ENCODE data around the gene PARP2.

The PARP2 gene

DNA sequence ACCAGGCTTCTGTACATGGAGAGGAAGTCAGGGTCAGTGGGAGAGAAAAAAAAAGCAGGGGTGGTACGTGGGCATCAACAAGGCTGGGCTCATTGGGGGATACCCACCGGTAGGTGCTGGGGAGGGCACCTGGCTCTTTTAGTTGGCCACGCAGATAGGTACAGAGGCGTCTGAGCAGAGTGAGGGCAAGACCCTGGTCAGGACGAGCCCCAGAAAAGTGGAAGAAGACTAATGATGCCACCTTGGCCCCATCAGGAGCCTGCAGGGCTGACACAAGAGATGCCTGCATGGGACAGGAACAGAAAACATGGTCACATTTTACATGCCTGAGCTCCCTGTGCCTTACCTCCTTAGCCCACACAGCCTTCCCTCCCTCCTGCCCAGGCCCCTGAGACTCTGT, 40.2 kb downstream of the PARP2 start:
- DNase-seq: no peak
- Histone ChIP-seq H3K27me3 (ENCODE audit: insufficient read depth, low read length) (no peaks in the 10 kb centered on the region), H3K4me1 (ENCODE audit: control insufficient read depth in 1 of 2, insufficient read depth in 2 of 2, low read length in 2 of 2) (no peaks in the 10 kb centered on the region), H3K79me1 (ENCODE audit: low read length) (no peaks in the 10 kb centered on the region), H2AFZ (ENCODE audit: insufficient read depth, low read length, poor library complexity) (no peak overlapping the region), H4K8ac (ENCODE audit: low read depth, low read length) (no peak overlapping the region), H3K36me3 (ENCODE audit: control insufficient read depth in 1 of 2, insufficient read depth in 2 of 2, low read length in 2 of 2) (peaks cover 74 to 82% of the 10 kb centered on the region in 2 experiments), H3K14ac (ENCODE audit: low read length) (no peak overlapping the region), H3K79me2 (ENCODE audit: control insufficient read depth, insufficient read depth, low read length, poor library complexity) (no peaks in the 10 kb centered on the region), H3K4me3 (ENCODE audit: low read depth, low read length) (no peak overlapping the region), H4K91ac (ENCODE audit: low read depth, low read length) (no peak overlapping the region), H3K18ac (ENCODE audit: low read length) (no peak overlapping the region), H3K9ac (ENCODE audit: low read length) (no peak overlapping the region), H2BK120ac (ENCODE audit: insufficient read depth, low read length, poor library complexity) (no peak overlapping the region), H2BK5ac (ENCODE audit: low read depth, low read length, poor library complexity) (no peak overlapping the region), H3K4me2 (ENCODE audit: low read length) (no peak overlapping the region), H3K27ac (ENCODE audit: low read depth, low read length) (no peak overlapping the region), H3K4ac (ENCODE audit: low read depth, low read length) (no peak overlapping the region), H4K12ac (ENCODE audit: low read depth, low read length) (no peak overlapping the region), H3K23ac (ENCODE audit: low read length) (no peak overlapping the region), H2BK12ac (ENCODE audit: low read length) (no peak overlapping the region), H2AK5ac (ENCODE audit: low read length) (no peak overlapping the region), H3K9me3 (ENCODE audit: insufficient read depth, low read depth, low read length) (peaks cover 2% of the 10 kb centered on the region)
- WGBS (ENCODE audit: extremely low coverage, insufficient coverage, insufficient read length): no CpG with 5 or more reads among the region's 5 CpGs

DNA sequence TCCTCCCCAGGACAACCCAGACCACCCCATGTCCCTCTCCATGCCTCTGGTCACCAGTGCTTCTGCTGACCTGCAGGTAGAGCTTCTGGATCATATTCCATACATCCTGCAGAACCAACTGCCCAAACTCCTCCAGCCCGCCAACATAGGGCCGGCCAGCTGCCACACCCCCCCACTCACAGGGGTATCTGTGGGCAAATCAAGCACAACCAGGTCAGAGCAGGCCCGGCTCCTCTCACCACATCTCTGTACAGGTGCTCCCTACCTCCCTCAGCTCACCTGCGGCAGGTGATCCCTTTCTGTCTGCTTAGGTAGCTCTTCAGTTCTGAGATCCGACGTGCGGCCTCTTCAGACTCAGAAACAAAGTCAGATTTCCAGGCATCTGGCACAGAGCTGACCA, 40.9 kb downstream of the PARP2 start:
- H3K79me1 ChIP-seq (ENCODE audit: low read length): no peaks in the 10 kb centered on the region
- no peak overlapping the region for H2BK12ac ChIP-seq (ENCODE audit: low read length)
- no peak overlapping the region for H3K4me3 ChIP-seq (ENCODE audit: low read depth, low read length)
- no peak overlapping the region for H2AFZ ChIP-seq (ENCODE audit: insufficient read depth, low read length, poor library complexity)
- no peak for DNase-seq
- no peak overlapping the region for H2AK5ac ChIP-seq (ENCODE audit: low read length)
- H3K36me3 ChIP-seq (ENCODE audit: control insufficient read depth in 1 of 2, insufficient read depth in 2 of 2, low read length in 2 of 2): peaks cover 69 to 78% of the 10 kb centered on the region in 2 experiments
- no peaks in the 10 kb centered on the region for H3K4me1 ChIP-seq (ENCODE audit: control insufficient read depth in 1 of 2, insufficient read depth in 2 of 2, low read length in 2 of 2)
- H4K8ac ChIP-seq (ENCODE audit: low read depth, low read length): no peak overlapping the region
- no peak overlapping the region for H2BK5ac ChIP-seq (ENCODE audit: low read depth, low read length, poor library complexity)
- no peak overlapping the region for H3K4me2 ChIP-seq (ENCODE audit: low read length)
- no peak overlapping the region for H3K27ac ChIP-seq (ENCODE audit: low read depth, low read length)
- no peak overlapping the region for H3K4ac ChIP-seq (ENCODE audit: low read depth, low read length)
- H4K91ac ChIP-seq (ENCODE audit: low read depth, low read length): no peak overlapping the region
- H3K79me2 ChIP-seq (ENCODE audit: control insufficient read depth, insufficient read depth, low read length, poor library complexity): no peaks in the 10 kb centered on the region
- H3K27me3 ChIP-seq (ENCODE audit: insufficient read depth, low read length): no peaks in the 10 kb centered on the region
- H3K9me3 ChIP-seq (ENCODE audit: insufficient read depth, low read depth, low read length): peaks cover 2% of the 10 kb centered on the region
- no peak overlapping the region for H3K18ac ChIP-seq (ENCODE audit: low read length)
- WGBS (ENCODE audit: extremely low coverage, insufficient coverage, insufficient read length): no CpG with 5 or more reads among the region's 7 CpGs
- H2BK120ac ChIP-seq (ENCODE audit: insufficient read depth, low read length, poor library complexity): no peak overlapping the region
- H4K12ac ChIP-seq (ENCODE audit: low read depth, low read length): no peak overlapping the region
- H3K14ac ChIP-seq (ENCODE audit: low read length): no peak overlapping the region
- H3K23ac ChIP-seq (ENCODE audit: low read length): no peak overlapping the region
- H3K9ac ChIP-seq (ENCODE audit: low read length): no peak overlapping the region

DNA sequence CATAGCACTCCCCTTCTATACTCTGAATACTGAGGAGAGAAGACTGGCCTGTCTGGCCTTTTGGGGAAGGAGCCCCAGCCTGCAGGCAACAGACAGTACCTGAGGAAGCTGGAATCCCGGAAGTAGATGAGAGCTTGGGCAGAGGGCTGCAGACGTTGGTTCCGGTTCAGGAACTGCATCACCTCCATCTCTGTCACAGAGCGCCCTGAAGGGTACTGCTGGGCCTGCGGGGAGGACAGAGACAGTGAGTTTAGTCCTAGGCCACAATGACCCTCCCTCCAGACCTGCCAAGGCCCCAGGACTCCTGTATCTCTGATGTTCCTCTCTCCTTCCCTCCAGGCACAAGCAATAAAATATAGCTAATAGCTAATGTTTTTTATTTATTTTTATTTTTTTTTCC, 41.5 kb downstream of the PARP2 start:
- H3K4me1 ChIP-seq (ENCODE audit: control insufficient read depth in 1 of 2, insufficient read depth in 2 of 2, low read length in 2 of 2): no peaks in the 10 kb centered on the region

DNA sequence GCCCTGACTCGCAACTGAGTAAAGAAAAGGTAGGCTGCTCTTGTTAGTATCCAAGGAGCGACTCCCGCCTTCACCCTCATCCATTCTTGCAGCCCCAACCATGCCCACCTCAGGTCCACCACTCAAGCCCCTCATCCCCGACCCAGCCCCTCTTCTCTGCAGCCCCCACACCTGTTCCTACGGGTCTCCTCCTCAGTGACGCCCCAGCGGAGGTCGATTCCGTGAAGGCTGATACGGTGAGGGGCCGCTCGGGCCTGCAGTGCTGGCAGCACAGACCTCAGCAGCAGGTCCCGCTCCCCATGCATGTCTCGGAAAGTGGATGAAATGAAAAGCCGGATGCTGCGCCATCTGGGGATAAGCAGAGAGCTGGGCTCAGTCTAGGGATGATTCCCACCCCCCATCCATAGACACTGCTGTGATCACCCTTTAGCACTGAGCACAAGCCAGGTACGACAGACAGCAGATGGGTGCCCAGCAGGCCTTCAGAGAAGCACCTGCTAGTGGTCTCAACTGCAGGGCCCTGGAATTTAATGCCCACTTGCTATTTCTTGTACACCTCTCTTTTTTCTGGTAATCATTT, 42.9 kb downstream of the PARP2 start:
- no peak overlapping the region for H3K4ac ChIP-seq (ENCODE audit: low read depth, low read length)
- no peak overlapping the region for H4K91ac ChIP-seq (ENCODE audit: low read depth, low read length)
- no peak overlapping the region for H3K4me2 ChIP-seq (ENCODE audit: low read length)
- no peak overlapping the region for H3K9ac ChIP-seq (ENCODE audit: low read length)
- H3K27me3 ChIP-seq (ENCODE audit: insufficient read depth, low read length): no peaks in the 10 kb centered on the region
- no peak overlapping the region for H2AK5ac ChIP-seq (ENCODE audit: low read length)
- H3K14ac ChIP-seq (ENCODE audit: low read length): no peak overlapping the region
- no CpG with 5 or more reads among the region's 17 CpGs for WGBS (ENCODE audit: extremely low coverage, insufficient coverage, insufficient read length)
- DNase-seq: no peak
- H3K79me1 ChIP-seq (ENCODE audit: low read length): no peaks in the 10 kb centered on the region
- H3K4me1 ChIP-seq (ENCODE audit: control insufficient read depth in 1 of 2, insufficient read depth in 2 of 2, low read length in 2 of 2): no peaks in the 10 kb centered on the region
- no peak overlapping the region for H2AFZ ChIP-seq (ENCODE audit: insufficient read depth, low read length, poor library complexity)
- H3K18ac ChIP-seq (ENCODE audit: low read length): no peak overlapping the region
- no peak overlapping the region for H4K12ac ChIP-seq (ENCODE audit: low read depth, low read length)
- H2BK5ac ChIP-seq (ENCODE audit: low read depth, low read length, poor library complexity): no peak overlapping the region
- no peak overlapping the region for H2BK120ac ChIP-seq (ENCODE audit: insufficient read depth, low read length, poor library complexity)
- no peak overlapping the region for H2BK12ac ChIP-seq (ENCODE audit: low read length)
- H3K23ac ChIP-seq (ENCODE audit: low read length): no peak overlapping the region
- no peaks in the 10 kb centered on the region for H3K79me2 ChIP-seq (ENCODE audit: control insufficient read depth, insufficient read depth, low read length, poor library complexity)
- peaks cover 61 to 78% of the 10 kb centered on the region in 2 experiments for H3K36me3 ChIP-seq (ENCODE audit: control insufficient read depth in 1 of 2, insufficient read depth in 2 of 2, low read length in 2 of 2)
- H3K27ac ChIP-seq (ENCODE audit: low read depth, low read length): no peak overlapping the region
- H3K4me3 ChIP-seq (ENCODE audit: low read depth, low read length): no peak overlapping the region
- no peak overlapping the region for H4K8ac ChIP-seq (ENCODE audit: low read depth, low read length)
- peaks cover 2% of the 10 kb centered on the region for H3K9me3 ChIP-seq (ENCODE audit: insufficient read depth, low read depth, low read length)

More for the DNA sequence above, 41.5 kb downstream of the PARP2 start:
- Histone ChIP-seq H3K14ac (ENCODE audit: low read length) (no peak overlapping the region), H3K4me3 (ENCODE audit: low read depth, low read length) (no peak overlapping the region), H3K79me1 (ENCODE audit: low read length) (no peaks in the 10 kb centered on the region), H2BK5ac (ENCODE audit: low read depth, low read length, poor library complexity) (no peak overlapping the region), H3K4ac (ENCODE audit: low read depth, low read length) (no peak overlapping the region), H3K9me3 (ENCODE audit: insufficient read depth, low read depth, low read length) (peaks cover 2% of the 10 kb centered on the region), H2BK120ac (ENCODE audit: insufficient read depth, low read length, poor library complexity) (no peak overlapping the region), H2AK5ac (ENCODE audit: low read length) (no peak overlapping the region), H3K36me3 (ENCODE audit: control insufficient read depth in 1 of 2, insufficient read depth in 2 of 2, low read length in 2 of 2) (peaks cover 66 to 77% of the 10 kb centered on the region in 2 experiments), H3K27ac (ENCODE audit: low read depth, low read length) (no peak overlapping the region), H3K18ac (ENCODE audit: low read length) (no peak overlapping the region), H4K12ac (ENCODE audit: low read depth, low read length) (no peak overlapping the region), H3K79me2 (ENCODE audit: control insufficient read depth, insufficient read depth, low read length, poor library complexity) (no peaks in the 10 kb centered on the region), H4K91ac (ENCODE audit: low read depth, low read length) (no peak overlapping the region), H4K8ac (ENCODE audit: low read depth, low read length) (no peak overlapping the region), H3K9ac (ENCODE audit: low read length) (no peak overlapping the region), H3K23ac (ENCODE audit: low read length) (no peak overlapping the region), H3K4me2 (ENCODE audit: low read length) (no peak overlapping the region), H2AFZ (ENCODE audit: insufficient read depth, low read length, poor library complexity) (no peak overlapping the region), H3K27me3 (ENCODE audit: insufficient read depth, low read length) (no peaks in the 10 kb centered on the region), H2BK12ac (ENCODE audit: low read length) (no peak overlapping the region)
- DNase-seq: no peak
- WGBS (ENCODE audit: extremely low coverage, insufficient coverage, insufficient read length): no CpG with 5 or more reads among the region's 5 CpGs
